KMS-11 (cell line): Measurements from ENCODE around the gene SDK1.

Experiments
- H2AFZ ChIP-seq: fragments of 200-600 bp; sonication (generic); 2 replicates; pipeline ENCODE4 v1.6.1; 2016; ENCODE audit warnings: antibody characterized with exemption, mixed run types, low read depth
- H3K27ac ChIP-seq: fragments of 200-600 bp; sonication (generic); 2 replicates; pipeline ENCODE4 v1.6.1; 2016; ENCODE audit warnings: mild to moderate bottlenecking, mixed run types
- H3K27me3 ChIP-seq: fragments of 200-600 bp; sonication (generic); 2 replicates; pipeline ENCODE4 v1.6.1; 2017; ENCODE audit warnings: mild to moderate bottlenecking, low read depth, mixed run types, moderate library complexity; ENCODE audit not compliant: insufficient read depth
- H3K36me3 ChIP-seq: fragments of 200-600 bp; sonication (generic); 2 replicates; pipeline ENCODE4 v1.6.1; 2017; ENCODE audit warnings: mild to moderate bottlenecking, mixed run types; ENCODE audit not compliant: insufficient read depth
- H3K4me1 ChIP-seq: fragments of 200-600 bp; sonication (generic); 2 replicates; pipeline ENCODE4 v1.6.1; 2016; ENCODE audit warnings: mild to moderate bottlenecking, low read depth, mixed run types; ENCODE audit not compliant: poor library complexity, severe bottlenecking
- H3K4me2 ChIP-seq: fragments of 200-600 bp; sonication (generic); 2 replicates; pipeline ENCODE4 v1.7.0; 2016; ENCODE audit warnings: mild to moderate bottlenecking, mixed run types
- H3K4me3 ChIP-seq: fragments of 200-600 bp; sonication (generic); IDR thresholded peaks from 2 replicates; pipeline ENCODE4 v1.6.1; 2017; ENCODE audit warnings: low read depth, low read length, mixed read lengths; ENCODE audit not compliant: insufficient read depth
- H3K79me2 ChIP-seq: fragments of 200-600 bp; sonication (generic); 2 replicates; pipeline ENCODE4 v1.6.1; 2016; ENCODE audit warnings: low read depth, mixed run types; ENCODE audit not compliant: insufficient read depth
- H3K9ac ChIP-seq: fragments of 200-600 bp; sonication (generic); 2 replicates; pipeline ENCODE4 v1.6.1; 2016; ENCODE audit warnings: mild to moderate bottlenecking, mixed run types
- H4K20me1 ChIP-seq: fragments of 200-600 bp; sonication (generic); 2 replicates; pipeline ENCODE4 v1.6.1; 2016; ENCODE audit warnings: mild to moderate bottlenecking, mixed run types; ENCODE audit not compliant: insufficient read depth
- CTCF ChIP-seq: fragments of 200-600 bp; sonication (generic); conservative IDR thresholded peaks from 2 replicates; pipeline ENCODE4 v1.6.1; 2017; ENCODE audit warnings: low read depth, mild to moderate bottlenecking, antibody characterized with exemption, low read length, moderate library complexity, mixed read lengths

Gene SDK1

GRCh38 chr7:3780016-3780415 is 479.0 kb downstream of the SDK1 start:
- Histone ChIP-seq H3K79me2 (no peaks in the 10 kb centered on the region), H3K36me3 (no peaks in the 10 kb centered on the region), H3K9ac (no peak overlapping the region), H4K20me1 (no peaks in the 10 kb centered on the region), H3K4me3 (no peak overlapping the region), H3K27ac (no peak overlapping the region), H3K27me3 (no peaks in the 10 kb centered on the region), H2AFZ (no peak overlapping the region), H3K4me2 (no peak overlapping the region), H3K4me1 (no peaks in the 10 kb centered on the region)
- no peak for TF ChIP-seq CTCF

- Histone ChIP-seq H3K4me3 (no peak overlapping the region), H2AFZ (no peak overlapping the region), H4K20me1 (no peaks in the 10 kb centered on the region), H3K27ac (no peak overlapping the region), H3K36me3 (no peaks in the 10 kb centered on the region), H3K9ac (no peak overlapping the region), H3K79me2 (no peaks in the 10 kb centered on the region), H3K27me3 (no peaks in the 10 kb centered on the region), H3K4me2 (no peak overlapping the region), H3K4me1 (no peaks in the 10 kb centered on the region)
- TF ChIP-seq CTCF: no peak
Observed at GRCh38 chr7:3780525-3780924, 479.5 kb downstream of the SDK1 start.

- Histone ChIP-seq H3K4me2 (no peak overlapping the region), H4K20me1 (no peaks in the 10 kb centered on the region), H3K4me1 (no peaks in the 10 kb centered on the region), H3K9ac (no peak overlapping the region), H3K27ac (no peak overlapping the region), H3K36me3 (no peaks in the 10 kb centered on the region), H3K79me2 (no peaks in the 10 kb centered on the region), H2AFZ (no peak overlapping the region), H3K4me3 (no peak overlapping the region), H3K27me3 (no peaks in the 10 kb centered on the region)
- TF ChIP-seq CTCF: no peak
Observed at GRCh38 chr7:3781607-3782006, 480.6 kb downstream of the SDK1 start.

GRCh38 chr7:3787717-3788264 is 486.7 kb downstream of the SDK1 start:
- no peak overlapping the region for H3K9ac ChIP-seq
- no peaks in the 10 kb centered on the region for H3K4me1 ChIP-seq
- no peak for TF ChIP-seq CTCF
- H3K4me2 ChIP-seq: no peak overlapping the region
- H3K36me3 ChIP-seq: no peaks in the 10 kb centered on the region
- no peak overlapping the region for H3K27ac ChIP-seq
- no peaks in the 10 kb centered on the region for H4K20me1 ChIP-seq
- no peaks in the 10 kb centered on the region for H3K79me2 ChIP-seq
- no peak overlapping the region for H2AFZ ChIP-seq
- H3K27me3 ChIP-seq: no peaks in the 10 kb centered on the region
- H3K4me3 ChIP-seq: no peak overlapping the region
